Measurements from ENCODE around the gene RAPGEF6.

The RAPGEF6 gene

GRCh38 chr5:131613423-131613822 is 21.6 kb downstream of the RAPGEF6 start:
- no peak for DNase-seq (ENCODE audit: low spot score)
- TF ChIP-seq CTCF (IDR thresholded peaks at IDR 0.05; ENCODE audit: extremely low read depth, insufficient read depth, missing control alignments): no peak
- in situ Hi-C loops (cut with MboI; ENCODE audit: low pct_unique_long_range_greater_than_20kb, low sequenced_read_pairs, unreplicated experiment): no loop called here

- no peak for DNase-seq (ENCODE audit: low spot score)
- TF ChIP-seq CTCF (IDR thresholded peaks at IDR 0.05; ENCODE audit: extremely low read depth, insufficient read depth, missing control alignments): no peak
- in situ Hi-C loops (cut with MboI; ENCODE audit: low pct_unique_long_range_greater_than_20kb, low sequenced_read_pairs, unreplicated experiment): no loop called here
These were observed 24.0 kb downstream of the RAPGEF6 start for GRCh38 chr5:131611064-131611381.

- no peak for TF ChIP-seq CTCF (IDR thresholded peaks at IDR 0.05; ENCODE audit: extremely low read depth, insufficient read depth, missing control alignments)
- no peak for DNase-seq (ENCODE audit: low spot score)
- in situ Hi-C loops (cut with MboI; ENCODE audit: low pct_unique_long_range_greater_than_20kb, low sequenced_read_pairs, unreplicated experiment): no loop called here
These were observed 24.6 kb downstream of the RAPGEF6 start for GRCh38 chr5:131610198-131611063.

GRCh38 chr5:131609774-131610173 is 25.3 kb downstream of the RAPGEF6 start:
- DNase-seq (ENCODE audit: low spot score): no peak
- no peak for TF ChIP-seq CTCF (IDR thresholded peaks at IDR 0.05; ENCODE audit: extremely low read depth, insufficient read depth, missing control alignments)
- in situ Hi-C loops (cut with MboI; ENCODE audit: low pct_unique_long_range_greater_than_20kb, low sequenced_read_pairs, unreplicated experiment): no loop called here

GRCh38 chr5:131608597-131608996 is 26.4 kb downstream of the RAPGEF6 start:
- no peak for DNase-seq (ENCODE audit: low spot score)
- in situ Hi-C loops (cut with MboI; ENCODE audit: low pct_unique_long_range_greater_than_20kb, low sequenced_read_pairs, unreplicated experiment): no loop called here

GRCh38 chr5:131607903-131608540 is 27.0 kb downstream of the RAPGEF6 start:
- DNase-seq (ENCODE audit: low spot score): no peak
- in situ Hi-C loops (cut with MboI; ENCODE audit: low pct_unique_long_range_greater_than_20kb, low sequenced_read_pairs, unreplicated experiment): no loop called here
- TF ChIP-seq CTCF (IDR thresholded peaks at IDR 0.05; ENCODE audit: extremely low read depth, insufficient read depth, missing control alignments): no peak

More at GRCh38 chr5:131608597-131608996, 26.4 kb downstream of the RAPGEF6 start:
- no peak for TF ChIP-seq CTCF (IDR thresholded peaks at IDR 0.05; ENCODE audit: extremely low read depth, insufficient read depth, missing control alignments)

All from GM13977 (cell line).